Measurements from ENCODE around the gene BCL2.

Gene BCL2

GRCh38 chr18:63259567-63260379, 59.8 kb downstream of the BCL2 start:
- no peak overlapping the region for H3K4me3 ChIP-seq (ENCODE audit: low read depth, low read length)
- H3K4me1 ChIP-seq (ENCODE audit: control insufficient read depth, insufficient read depth, low read length): no peaks in the 10 kb centered on the region
- no peak overlapping the region for H3K9ac ChIP-seq (ENCODE audit: low read depth, low read length)
- H3K9me3 ChIP-seq (ENCODE audit: control insufficient read depth, insufficient read depth, low read length): no peaks in the 10 kb centered on the region
- no peaks in the 10 kb centered on the region for H3K36me3 ChIP-seq (ENCODE audit: control insufficient read depth, insufficient read depth, low read length)
- H3K27me3 ChIP-seq (ENCODE audit: control insufficient read depth, insufficient read depth, low read length): no peaks in the 10 kb centered on the region

- Histone ChIP-seq H3K4me3 (ENCODE audit: low read depth, low read length) (no peak overlapping the region), H3K27me3 (ENCODE audit: control insufficient read depth, insufficient read depth, low read length) (no peaks in the 10 kb centered on the region), H3K9me3 (ENCODE audit: control insufficient read depth, insufficient read depth, low read length) (no peaks in the 10 kb centered on the region), H3K9ac (ENCODE audit: low read depth, low read length) (no peak overlapping the region), H3K36me3 (ENCODE audit: control insufficient read depth, insufficient read depth, low read length) (no peaks in the 10 kb centered on the region), H3K4me1 (ENCODE audit: control insufficient read depth, insufficient read depth, low read length) (no peaks in the 10 kb centered on the region)
Measured at GRCh38 chr18:63258749-63259566, 60.6 kb downstream of the BCL2 start.

- Histone ChIP-seq H3K9ac (ENCODE audit: low read depth, low read length) (no peak overlapping the region), H3K4me1 (ENCODE audit: control insufficient read depth, insufficient read depth, low read length) (no peaks in the 10 kb centered on the region), H3K36me3 (ENCODE audit: control insufficient read depth, insufficient read depth, low read length) (no peaks in the 10 kb centered on the region), H3K9me3 (ENCODE audit: control insufficient read depth, insufficient read depth, low read length) (no peaks in the 10 kb centered on the region), H3K27me3 (ENCODE audit: control insufficient read depth, insufficient read depth, low read length) (no peaks in the 10 kb centered on the region), H3K4me3 (ENCODE audit: low read depth, low read length) (no peak overlapping the region)
Measured at GRCh38 chr18:63257453-63257852, 62.1 kb downstream of the BCL2 start.

- Histone ChIP-seq H3K9me3 (ENCODE audit: control insufficient read depth, insufficient read depth, low read length) (no peaks in the 10 kb centered on the region), H3K4me3 (ENCODE audit: low read depth, low read length) (no peak overlapping the region), H3K4me1 (ENCODE audit: control insufficient read depth, insufficient read depth, low read length) (no peaks in the 10 kb centered on the region), H3K9ac (ENCODE audit: low read depth, low read length) (no peak overlapping the region), H3K36me3 (ENCODE audit: control insufficient read depth, insufficient read depth, low read length) (no peaks in the 10 kb centered on the region), H3K27me3 (ENCODE audit: control insufficient read depth, insufficient read depth, low read length) (no peaks in the 10 kb centered on the region)
Measured at GRCh38 chr18:63255435-63255834, 64.1 kb downstream of the BCL2 start.

- Histone ChIP-seq H3K4me1 (ENCODE audit: control insufficient read depth, insufficient read depth, low read length) (no peaks in the 10 kb centered on the region), H3K4me3 (ENCODE audit: low read depth, low read length) (no peak overlapping the region), H3K27me3 (ENCODE audit: control insufficient read depth, insufficient read depth, low read length) (no peaks in the 10 kb centered on the region), H3K36me3 (ENCODE audit: control insufficient read depth, insufficient read depth, low read length) (no peaks in the 10 kb centered on the region), H3K9me3 (ENCODE audit: control insufficient read depth, insufficient read depth, low read length) (no peaks in the 10 kb centered on the region), H3K9ac (ENCODE audit: low read depth, low read length) (no peak overlapping the region)
Measured at GRCh38 chr18:63254716-63255399, 64.7 kb downstream of the BCL2 start.

GRCh38 chr18:63253428-63254372, 65.9 kb downstream of the BCL2 start:
- Histone ChIP-seq H3K36me3 (ENCODE audit: control insufficient read depth, insufficient read depth, low read length) (no peaks in the 10 kb centered on the region), H3K4me3 (ENCODE audit: low read depth, low read length) (no peak overlapping the region), H3K9me3 (ENCODE audit: control insufficient read depth, insufficient read depth, low read length) (no peaks in the 10 kb centered on the region), H3K27me3 (ENCODE audit: control insufficient read depth, insufficient read depth, low read length) (no peaks in the 10 kb centered on the region), H3K9ac (ENCODE audit: low read depth, low read length) (no peak overlapping the region), H3K4me1 (ENCODE audit: control insufficient read depth, insufficient read depth, low read length) (no peaks in the 10 kb centered on the region)

- Histone ChIP-seq H3K4me1 (ENCODE audit: control insufficient read depth, insufficient read depth, low read length) (no peaks in the 10 kb centered on the region), H3K4me3 (ENCODE audit: low read depth, low read length) (no peak overlapping the region), H3K9ac (ENCODE audit: low read depth, low read length) (no peak overlapping the region), H3K27me3 (ENCODE audit: control insufficient read depth, insufficient read depth, low read length) (no peaks in the 10 kb centered on the region), H3K9me3 (ENCODE audit: control insufficient read depth, insufficient read depth, low read length) (no peaks in the 10 kb centered on the region), H3K36me3 (ENCODE audit: control insufficient read depth, insufficient read depth, low read length) (no peaks in the 10 kb centered on the region)
Measured at GRCh38 chr18:63253014-63253413, 66.6 kb downstream of the BCL2 start.

- no peak overlapping the region for H3K9ac ChIP-seq (ENCODE audit: low read depth, low read length)
- H3K36me3 ChIP-seq (ENCODE audit: control insufficient read depth, insufficient read depth, low read length): no peaks in the 10 kb centered on the region
- no peaks in the 10 kb centered on the region for H3K9me3 ChIP-seq (ENCODE audit: control insufficient read depth, insufficient read depth, low read length)
- no peaks in the 10 kb centered on the region for H3K27me3 ChIP-seq (ENCODE audit: control insufficient read depth, insufficient read depth, low read length)
- no peaks in the 10 kb centered on the region for H3K4me1 ChIP-seq (ENCODE audit: control insufficient read depth, insufficient read depth, low read length)
- H3K4me3 ChIP-seq (ENCODE audit: low read depth, low read length): no peak overlapping the region
Measured at GRCh38 chr18:63249771-63250170, 69.8 kb downstream of the BCL2 start.

- Histone ChIP-seq H3K4me1 (ENCODE audit: control insufficient read depth, insufficient read depth, low read length) (no peaks in the 10 kb centered on the region), H3K36me3 (ENCODE audit: control insufficient read depth, insufficient read depth, low read length) (no peaks in the 10 kb centered on the region)
Measured at GRCh38 chr18:63247926-63248325, 71.6 kb downstream of the BCL2 start.

GRCh38 chr18:63247506-63247905, 72.1 kb downstream of the BCL2 start:
- H3K9me3 ChIP-seq (ENCODE audit: control insufficient read depth, insufficient read depth, low read length): no peaks in the 10 kb centered on the region
- no peak overlapping the region for H3K9ac ChIP-seq (ENCODE audit: low read depth, low read length)
- no peaks in the 10 kb centered on the region for H3K27me3 ChIP-seq (ENCODE audit: control insufficient read depth, insufficient read depth, low read length)
- H3K4me3 ChIP-seq (ENCODE audit: low read depth, low read length): no peak overlapping the region
- H3K36me3 ChIP-seq (ENCODE audit: control insufficient read depth, insufficient read depth, low read length): no peaks in the 10 kb centered on the region
- H3K4me1 ChIP-seq (ENCODE audit: control insufficient read depth, insufficient read depth, low read length): no peaks in the 10 kb centered on the region

More at GRCh38 chr18:63247926-63248325, 71.6 kb downstream of the BCL2 start:
- no peaks in the 10 kb centered on the region for H3K27me3 ChIP-seq (ENCODE audit: control insufficient read depth, insufficient read depth, low read length)
- no peak overlapping the region for H3K4me3 ChIP-seq (ENCODE audit: low read depth, low read length)
- H3K9me3 ChIP-seq (ENCODE audit: control insufficient read depth, insufficient read depth, low read length): no peaks in the 10 kb centered on the region
- H3K9ac ChIP-seq (ENCODE audit: low read depth, low read length): no peak overlapping the region

GRCh38 chr18:63245600-63245999, 74.0 kb downstream of the BCL2 start:
- Histone ChIP-seq H3K9me3 (ENCODE audit: control insufficient read depth, insufficient read depth, low read length) (no peaks in the 10 kb centered on the region), H3K9ac (ENCODE audit: low read depth, low read length) (no peak overlapping the region), H3K4me1 (ENCODE audit: control insufficient read depth, insufficient read depth, low read length) (no peaks in the 10 kb centered on the region), H3K4me3 (ENCODE audit: low read depth, low read length) (no peak overlapping the region), H3K36me3 (ENCODE audit: control insufficient read depth, insufficient read depth, low read length) (no peaks in the 10 kb centered on the region), H3K27me3 (ENCODE audit: control insufficient read depth, insufficient read depth, low read length) (no peaks in the 10 kb centered on the region)
